ENCODE measurements around the gene C2orf68. TPM values are rescaled to one million over a fixed set of nuclear protein-coding genes. Genes with fewer than 3 reads are reported as not detected.

The C2orf68 gene
- total and polyA plus RNA-seq, 2 of the 13 experiments (the other 11 are each of a cell fraction or from before 2014, with no cell fraction given), result 47.1 to 77.4 TPM

GRCh38 chr2:85602476-85603234, 9.2 kb downstream of the C2orf68 start, which contains the start of gene TMEM150A (continued):
- TF ChIP-seq JDP2 (CRISPR knock-in tag; IDR thresholded peaks at IDR 0.05; ENCODE audit: borderline replicate concordance) (no peak), ZNF775 (CRISPR knock-in tag; IDR thresholded peaks at IDR 0.05; ENCODE audit: borderline replicate concordance) (no peak), ZFYVE20 (CRISPR knock-in tag; IDR thresholded peaks at IDR 0.05; ENCODE audit: borderline replicate concordance, low read depth) (no peak), ZNF558 (CRISPR knock-in tag; IDR thresholded peaks at IDR 0.05; ENCODE audit: borderline replicate concordance) (no peak), KLF13 (CRISPR knock-in tag; IDR thresholded peaks at IDR 0.05) (0 out of 2 replicates have a peak, but pooled peaks have one; percentile 88), FOXM1 (CRISPR knock-in tag; IDR thresholded peaks at IDR 0.05) (no peak), ZUFSP (CRISPR knock-in tag; IDR thresholded peaks at IDR 0.05; ENCODE audit: borderline replicate concordance) (no peak), ZEB1 (IDR thresholded peaks at IDR 0.05; ENCODE audit: insufficient replicate concordance, low read depth) (no peak), CBX5 (CRISPR knock-in tag; IDR thresholded peaks at IDR 0.05; ENCODE audit: borderline replicate concordance) (peak; percentile 19; the same call in 1 of the 2 replicates), ZBTB39 (CRISPR knock-in tag; IDR thresholded peaks at IDR 0.05) (peak; percentile 80), NR1H2 (CRISPR knock-in tag; IDR thresholded peaks at IDR 0.05; ENCODE audit: borderline replicate concordance, low read depth) (peak; percentile 74; the same call in 1 of the 2 replicates), ZBTB10 (CRISPR knock-in tag; IDR thresholded peaks at IDR 0.05; ENCODE audit: borderline replicate concordance) (no peak), MTF1 (CRISPR knock-in tag; IDR thresholded peaks at IDR 0.05) (no peak), RNF2 (conservative IDR thresholded peaks at IDR 0.05; ENCODE audit: low read depth) (peak; percentile 0; the same call in 1 of the 2 replicates), ZNF619 (CRISPR knock-in tag; IDR thresholded peaks at IDR 0.05) (peak; percentile 78), PRMT3 (CRISPR knock-in tag; IDR thresholded peaks at IDR 0.05; ENCODE audit: borderline replicate concordance, low read depth) (peak; percentile 60; the same call in 1 of the 2 replicates), SRF (IDR thresholded peaks at IDR 0.05; ENCODE audit: low read depth, low read length) (peak; percentile 9; the same call in 1 of the 2 replicates), ATF7 (IDR thresholded peaks at IDR 0.05) (no peak), ATF7 (CRISPR knock-in tag; IDR thresholded peaks at IDR 0.05) (no peak), ZMYM2 (CRISPR knock-in tag; IDR thresholded peaks at IDR 0.05) (no peak), HNF1B (CRISPR knock-in tag; IDR thresholded peaks at IDR 0.05) (peak; percentile 60; the same call in 1 of the 2 replicates), NCOA5 (CRISPR knock-in tag; IDR thresholded peaks at IDR 0.05) (no peak)
